HCT116 (cell line): ENCODE measurements around the gene ERICH6B.

ENCODE experiments used
- SRF ChIP-seq: IDR thresholded peaks from 2 replicates; pipeline ENCODE4 v1.6.1; 2012; ENCODE audit warnings: low read depth
- YY1 ChIP-seq: IDR thresholded peaks from 2 replicates; pipeline ENCODE4 v1.6.1; 2011; ENCODE audit warnings: low read length, low read depth, moderate library complexity, mild to moderate bottlenecking; ENCODE audit not compliant: insufficient replicate concordance; ENCODE audit errors: extremely low read depth
- TF ChIP-seq, protein P1 (sequence below): IDR thresholded peaks from 2 replicates; pipeline ENCODE4 v1.6.1; 2012
- TF ChIP-seq, protein P2 (sequence below), 3 experiments: fragments of 200-600 bp in 1 of 3; sonication (generic) in 1 of 3; IDR thresholded peaks in 2 of 3; conservative IDR thresholded peaks in 1 of 3; 2 replicates each; pipeline ENCODE4 v1.5.1; 2012 to 2017; ENCODE audit warnings: low read depth in 2 of 3, low read length in 2 of 3, antibody characterized with exemption in 1 of 3, borderline replicate concordance in 1 of 3, control low read depth in 1 of 3, mild to moderate bottlenecking in 1 of 3, mixed read lengths in 1 of 3, mixed run types in 1 of 3, moderate library complexity in 1 of 3; ENCODE audit not compliant: insufficient read depth in 1 of 3

DNA sequence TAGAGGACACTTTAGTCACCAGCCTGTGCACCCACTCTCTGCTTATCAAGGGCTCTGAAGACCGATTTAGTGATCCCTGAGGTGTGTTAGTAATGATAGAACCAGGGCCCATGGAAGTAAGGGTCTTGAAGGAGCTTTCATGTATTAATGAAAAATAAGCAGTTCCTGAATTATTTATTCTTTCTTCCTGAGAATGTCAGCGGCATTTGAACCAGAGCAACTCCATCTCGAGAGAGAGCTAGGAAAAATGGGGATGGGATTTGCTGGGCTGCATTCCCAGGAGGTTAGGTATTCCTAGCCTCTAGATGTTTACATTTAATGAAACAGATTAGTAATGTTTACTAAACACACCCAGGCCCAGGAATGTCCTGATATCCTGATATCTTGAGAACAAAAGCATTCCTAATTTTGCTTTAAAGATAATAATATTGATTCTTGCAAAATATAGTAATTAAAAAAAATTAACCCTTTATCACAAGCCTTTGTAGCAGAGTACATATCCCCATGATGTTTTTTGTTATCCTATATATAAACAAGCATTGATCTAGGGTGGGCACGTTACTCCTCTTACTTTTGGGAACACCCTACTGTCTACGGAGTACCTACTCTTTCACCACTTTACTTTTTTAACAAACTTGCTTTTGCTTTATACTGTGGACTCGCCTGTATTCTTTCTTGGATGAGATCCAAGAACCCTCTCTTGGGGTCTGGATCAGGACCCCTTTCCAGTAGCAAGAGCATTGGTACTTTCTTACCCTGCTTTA lies 87.7 kb downstream of the ERICH6B start:
- TF ChIP-seq, protein P1, sequence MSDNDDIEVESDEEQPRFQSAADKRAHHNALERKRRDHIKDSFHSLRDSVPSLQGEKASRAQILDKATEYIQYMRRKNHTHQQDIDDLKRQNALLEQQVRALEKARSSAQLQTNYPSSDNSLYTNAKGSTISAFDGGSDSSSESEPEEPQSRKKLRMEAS = no peak
- TF ChIP-seq YY1 (no peak), SRF (no peak)
- TF ChIP-seq, protein P2, sequence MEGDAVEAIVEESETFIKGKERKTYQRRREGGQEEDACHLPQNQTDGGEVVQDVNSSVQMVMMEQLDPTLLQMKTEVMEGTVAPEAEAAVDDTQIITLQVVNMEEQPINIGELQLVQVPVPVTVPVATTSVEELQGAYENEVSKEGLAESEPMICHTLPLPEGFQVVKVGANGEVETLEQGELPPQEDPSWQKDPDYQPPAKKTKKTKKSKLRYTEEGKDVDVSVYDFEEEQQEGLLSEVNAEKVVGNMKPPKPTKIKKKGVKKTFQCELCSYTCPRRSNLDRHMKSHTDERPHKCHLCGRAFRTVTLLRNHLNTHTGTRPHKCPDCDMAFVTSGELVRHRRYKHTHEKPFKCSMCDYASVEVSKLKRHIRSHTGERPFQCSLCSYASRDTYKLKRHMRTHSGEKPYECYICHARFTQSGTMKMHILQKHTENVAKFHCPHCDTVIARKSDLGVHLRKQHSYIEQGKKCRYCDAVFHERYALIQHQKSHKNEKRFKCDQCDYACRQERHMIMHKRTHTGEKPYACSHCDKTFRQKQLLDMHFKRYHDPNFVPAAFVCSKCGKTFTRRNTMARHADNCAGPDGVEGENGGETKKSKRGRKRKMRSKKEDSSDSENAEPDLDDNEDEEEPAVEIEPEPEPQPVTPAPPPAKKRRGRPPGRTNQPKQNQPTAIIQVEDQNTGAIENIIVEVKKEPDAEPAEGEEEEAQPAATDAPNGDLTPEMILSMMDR (IDR thresholded peaks at IDR 0.05 in 2 of 3, conservative IDR thresholded peaks at IDR 0.05 in 1 of 3; ENCODE audit: borderline replicate concordance in 1 of 3, insufficient read depth in 1 of 3, low read depth in 2 of 3, low read length in 2 of 3) = no peak
